HepG2 (cell line): ENCODE data around the gene PFKFB2. TPM values are rescaled to one million over a fixed set of nuclear protein-coding genes. Genes with fewer than 3 reads are reported as not detected.

Experiments used
- ATAC-seq: fragments of 200-7000 bp; cut with Tn5 transposase; 3 replicates; pipeline ENCODE4 v1.9.1; 2020; ENCODE audit warnings: mild to moderate bottlenecking, moderate library complexity
- BruUV-seq: library from RNA; stranded (reverse); fragments of 400-500 nt; replicated peaks from 2 replicates; lab custom pipeline; 2021; lab: Mats Ljungman, UMichigan
- CTCF ChIA-PET: fragments of 300-600 bp; formaldehyde crosslinking; extraction: SDS; loops from one replicate; lab custom pipeline; 2021; ENCODE audit warnings: low total read pairs, inconsistent platforms, low intra/inter-chr PET ratio; lab: Yijun Ruan, JAX
- POLR2A ChIA-PET: fragments of 350-600 bp; sonication (Branson Sonifier 250); formaldehyde crosslinking; loops from one replicate; lab custom pipeline; 2020; ENCODE audit warnings: antibody characterized with exemption, inconsistent platforms; lab: Yijun Ruan, JAX
- DNase-seq: peaks from one replicate; pipeline ENCODE4 v3.0.0-alpha.2; 2015; ENCODE audit warnings: low spot score
- FAIRE-seq: peaks from 3 replicates; lab custom pipeline; 2011; peaks lifted over from hg19 to GRCh38; lab: Jason Lieb, UNC
- H2AFZ ChIP-seq: one replicate; pipeline ENCODE4 v1.6.1; 2011; ENCODE audit warnings: low read length, inconsistent platforms
- H3K27ac ChIP-seq: fragments of 300-600 bp; 3 replicates; pipeline ENCODE4 v1.8.0; 2011; ENCODE audit warnings: mixed run types, mild to moderate bottlenecking, mixed read lengths, low read length, inconsistent platforms; ENCODE audit not compliant: insufficient read depth; ENCODE audit errors: extremely low read length
- H3K27me3 ChIP-seq, 2 experiments: fragments of 200-600 bp in 1 of 2; 2 replicates in 1 of 2; 3 replicates in 1 of 2; pipeline versions ENCODE4 v1.6.0 to v1.8.0; 2011; ENCODE audit warnings: low read length in 2 of 2, mild to moderate bottlenecking in 2 of 2, moderate library complexity in 2 of 2, inconsistent platforms in 1 of 2; ENCODE audit not compliant: insufficient read depth in 2 of 2, control insufficient read depth in 1 of 2
- H3K36me3 ChIP-seq, 2 experiments: fragments of 200-600 bp in 1 of 2; replicated peaks in 1 of 2; 2 replicates in 1 of 2; 3 replicates in 1 of 2; pipeline versions ENCODE4 v1.5.1 to v1.8.0; 2011; ENCODE audit warnings: low read length in 2 of 2, inconsistent platforms in 1 of 2; ENCODE audit not compliant: insufficient read depth in 2 of 2, control insufficient read depth in 1 of 2
- H3K4me1 ChIP-seq: 2 replicates; pipeline ENCODE4 v1.5.1; 2012; ENCODE audit warnings: low read length, inconsistent platforms; ENCODE audit not compliant: insufficient read depth
- H3K4me2 ChIP-seq: 2 replicates; pipeline ENCODE4 v1.6.0; 2011; ENCODE audit warnings: low read depth, low read length, inconsistent platforms
- H3K4me3 ChIP-seq, 3 experiments: fragments of 200-600 bp in 1 of 3; sonication (generic), shearing (Covaris generic) in 1 of 3; replicated peaks in 1 of 3; 2 replicates each; pipeline ENCODE4 v1.5.1; 2011 to 2016; ENCODE audit warnings: low read length in 3 of 3, inconsistent platforms in 2 of 3, low read depth in 2 of 3, mild to moderate bottlenecking in 2 of 3, control low read depth in 1 of 3, mixed read lengths in 1 of 3; ENCODE audit not compliant: insufficient read depth in 1 of 3
- H3K79me2 ChIP-seq: one replicate; pipeline ENCODE4 v1.6.1; 2011; ENCODE audit warnings: low read length, inconsistent platforms; ENCODE audit not compliant: insufficient read depth
- H3K9ac ChIP-seq: 2 replicates; pipeline ENCODE4 v1.6.0; 2011; ENCODE audit warnings: mild to moderate bottlenecking, low read depth, low read length, inconsistent platforms; ENCODE audit not compliant: insufficient read depth
- H3K9me3 ChIP-seq: 2 replicates; pipeline ENCODE4 v1.5.1; 2012; ENCODE audit warnings: mild to moderate bottlenecking, low read length
- H4K20me1 ChIP-seq: 2 replicates; pipeline ENCODE4 v1.6.0; 2011; ENCODE audit warnings: inconsistent platforms, mild to moderate bottlenecking, low read length, moderate library complexity; ENCODE audit not compliant: insufficient read depth
- ARID5B ChIP-seq: IDR thresholded peaks from 2 replicates; pipeline ENCODE4 v1.4.0; 2020; ENCODE audit warnings: mild to moderate bottlenecking, missing genetic modification reagents
- CEBPG ChIP-seq: IDR thresholded peaks from 2 replicates; pipeline ENCODE4 v1.6.1; 2016
- ESRRA ChIP-seq: sonication (generic); formaldehyde crosslinking; IDR thresholded peaks from 2 replicates; pipeline ENCODE4 v1.5.1; 2020; ENCODE audit warnings: mild to moderate bottlenecking, low read depth, missing genetic modification reagents
- FOXJ3 ChIP-seq: sonication (generic); formaldehyde crosslinking; IDR thresholded peaks from 2 replicates; pipeline ENCODE4 v1.4.0; 2020; ENCODE audit warnings: missing genetic modification reagents, mild to moderate bottlenecking, borderline replicate concordance
- NCOA2 ChIP-seq: sonication (generic); formaldehyde crosslinking; IDR thresholded peaks from 2 replicates; pipeline ENCODE4 v1.8.0; 2022; ENCODE audit warnings: inconsistent platforms
- PHF21A ChIP-seq: sonication (generic); formaldehyde crosslinking; IDR thresholded peaks from 2 replicates; pipeline ENCODE4 v1.5.0; 2020; ENCODE audit warnings: mild to moderate bottlenecking, missing genetic modification reagents
- RARA ChIP-seq: IDR thresholded peaks from 2 replicates; pipeline ENCODE4 v1.6.1; 2016; ENCODE audit warnings: missing genetic modification reagents, missing compliant biosample characterization
- RBFOX2 ChIP-seq: fragments of 200-400 bp; formaldehyde crosslinking; IDR thresholded peaks from 2 replicates; pipeline ENCODE4 v1.6.1; 2017; ENCODE audit warnings: low read depth, mild to moderate bottlenecking, low read length
- RXRB ChIP-seq: IDR thresholded peaks from 2 replicates; pipeline ENCODE4 v1.6.1; 2016; ENCODE audit warnings: borderline replicate concordance, missing genetic modification reagents, missing compliant biosample characterization
- SETDB1 ChIP-seq: sonication (generic); formaldehyde crosslinking; IDR thresholded peaks from 2 replicates; pipeline ENCODE4 v1.5.1; 2020; ENCODE audit warnings: missing genetic modification reagents, mild to moderate bottlenecking, borderline replicate concordance
- SOX13 ChIP-seq, 3 experiments: fragments of 450-650 bp in 1 of 3; sonication (generic) in 1 of 3; formaldehyde crosslinking in 1 of 3; IDR thresholded peaks in 2 of 3; conservative IDR thresholded peaks in 1 of 3; 2 replicates each; pipeline versions ENCODE4 v1.5.0 to v1.6.1; 2016 to 2020; ENCODE audit warnings: antibody characterized with exemption in 1 of 3, mild to moderate bottlenecking in 1 of 3, missing compliant biosample characterization in 1 of 3, missing genetic modification reagents in 1 of 3, moderate library complexity in 1 of 3
- SP2 ChIP-seq: sonication (generic); formaldehyde crosslinking; IDR thresholded peaks from 2 replicates; pipeline ENCODE4 v1.5.1; 2020; ENCODE audit warnings: mild to moderate bottlenecking, missing genetic modification reagents
- ZEB1 ChIP-seq: IDR thresholded peaks from 2 replicates; pipeline ENCODE4 v1.6.1; 2012; ENCODE audit warnings: mild to moderate bottlenecking, low read depth, inconsistent platforms; ENCODE audit not compliant: insufficient replicate concordance
- ZMYM4 ChIP-seq: sonication (generic); formaldehyde crosslinking; IDR thresholded peaks from 2 replicates; pipeline ENCODE4 v1.8.1; 2023; ENCODE audit warnings: mild to moderate bottlenecking, missing genetic modification reagents
- ZNF382 ChIP-seq: sonication (generic); formaldehyde crosslinking; IDR thresholded peaks from 2 replicates; pipeline ENCODE4 v1.5.0; 2020; ENCODE audit warnings: missing genetic modification reagents, mild to moderate bottlenecking, borderline replicate concordance
- ZNF546 ChIP-seq: sonication (generic); formaldehyde crosslinking; conservative IDR thresholded peaks from 2 replicates; pipeline ENCODE4 v1.8.1; 2023; ENCODE audit warnings: mild to moderate bottlenecking, missing genetic modification reagents
- ZNF644 ChIP-seq: IDR thresholded peaks from 2 replicates; pipeline ENCODE4 v1.6.1; 2016; ENCODE audit warnings: low read depth
- ZNF652 ChIP-seq: IDR thresholded peaks from 2 replicates; pipeline ENCODE4 v1.6.1; 2016; ENCODE audit warnings: low read depth, borderline replicate concordance
- ZSCAN22 ChIP-seq: sonication (generic); formaldehyde crosslinking; IDR thresholded peaks from 2 replicates; pipeline ENCODE4 v1.4.0; 2020; ENCODE audit warnings: mild to moderate bottlenecking, missing genetic modification reagents
- ZSCAN5A ChIP-seq: sonication (generic); formaldehyde crosslinking; IDR thresholded peaks from 2 replicates; pipeline ENCODE4 v1.8.0; 2022; ENCODE audit warnings: mild to moderate bottlenecking, missing genetic modification reagents, borderline replicate concordance
- WGBS: methylation state at CpG from one replicate; pipeline ENCODE4 v1.1.6; 2017; ENCODE audit warnings: low lambda C conversion rate; 5-methylcytosine and 5-hydroxymethylcytosine counted together
- in situ Hi-C: cut with HindIII; loops from 2 replicates; pipeline ENCODE4 v1.10.0; 2017; ENCODE audit warnings: low pct_unique_long_range_greater_than_20kb; ENCODE audit not compliant: extremely low pct_ligation_motif_present
- intact Hi-C: fragments of 100-400 bp; cut with micrococcal nuclease; formaldehyde crosslinking; loops from one replicate; pipeline ENCODE4 v1.10.0; 2022; ENCODE audit not compliant: unreplicated experiment
- polyA plus RNA-seq, 8 experiments: library from polyadenylated mRNA; depleted of rRNA in 3 of 8; stranded (reverse) in 7 of 8; unstranded in 1 of 8; fragments of >200 nt; fragmentation: Illumina TruSeq in 4 of 8; extraction: Trizol in 4 of 8; gene quantifications; 2 replicates each; pipeline versions ENCODE4 v1.2.1 to v1.2.3, GENCODE V29; 2011 to 2016; ENCODE audit warnings: low read depth in 4 of 8, missing spikeins in 1 of 8, mixed read lengths in 1 of 8; ENCODE audit not compliant: insufficient read depth in 1 of 8
- total RNA-seq, 5 experiments: library from RNA; depleted of rRNA; stranded (reverse); fragments of >200 nt; fragmentation: Illumina TruSeq; extraction: Trizol; gene quantifications; 2 replicates each; pipeline ENCODE4 v1.2.3, GENCODE V29; 2016; ENCODE audit warnings: low read depth in 1 of 5

PFKFB2 gene
- total and polyA plus RNA-seq, 2 of the 13 experiments (the other 11 are each of a cell fraction or from before 2014, with no cell fraction given): 4.6 to 10.6 TPM

GRCh38 chr1:207030522-207031009 is 22.5 kb upstream of the PFKFB2 start:
- no peaks in the 10 kb centered on the region for H4K20me1 ChIP-seq
- H2AFZ ChIP-seq: no peak overlapping the region
- ATAC-seq (peak; percentile 31), FAIRE-seq (peak; percentile 71), DNase-seq (no peak)
- peak overlapping the region in 2 of 3 experiments; percentile 29 to 54; a peak in 3 of 6 replicates for H3K4me3 ChIP-seq
- in situ Hi-C loops (no loop called here), intact Hi-C loops (no loop called here)
- peak overlapping the region; percentile 85 for H3K4me2 ChIP-seq
- H3K79me2 ChIP-seq: no peaks in the 10 kb centered on the region
- 1% methylated on average over 5 of the region's 5 CpGs for WGBS
- ChIA-PET CTCF (no interaction called here), POLR2A (interaction anchor here (0.7 to 3.1 kb wide), 3 partner anchors 9 to 59 kb away, joined by 3 to 25 read pairs (median 22); partner anchors contain the start of gene PFKFB2)
- BruUV-seq: no TSS peak
- no peaks in the 10 kb centered on the region for H3K27me3 ChIP-seq
- H3K4me1 ChIP-seq: peaks cover 88% of the 10 kb centered on the region
- H3K9me3 ChIP-seq: no peaks in the 10 kb centered on the region
- no peaks in the 10 kb centered on the region for H3K36me3 ChIP-seq
- no peak overlapping the region for H3K27ac ChIP-seq
- no peak overlapping the region for H3K9ac ChIP-seq
- TF ChIP-seq ZSCAN5A (CRISPR knock-in tag) (0 out of 2 replicates have a peak, but pooled peaks have one; percentile 14), NCOA2 (CRISPR knock-in tag) (peak; percentile 66; the same call in 1 of the 2 replicates), ZMYM4 (CRISPR knock-in tag) (peak; percentile 14; the same call in 1 of the 2 replicates), FOXJ3 (CRISPR knock-in tag) (peak; percentile 22; the same call in 1 of the 2 replicates), CEBPG (0 out of 2 replicates have a peak, but pooled peaks have one; percentile 9), ZNF652 (CRISPR knock-in tag) (peak; percentile 81), ZNF644 (no peak), RBFOX2 (0 out of 2 replicates have a peak, but pooled peaks have one; percentile 7), SOX13 (IDR thresholded peaks at IDR 0.05) (no peak), SOX13 (CRISPR knock-in tag; conservative IDR thresholded peaks at IDR 0.05 in 1 of 2, IDR thresholded peaks at IDR 0.05 in 1 of 2) (peak in 1 of 2 experiments; percentile 42; a peak in 2 of 4 replicates), ARID5B (CRISPR knock-in tag) (peak; percentile 12; the same call in 1 of the 2 replicates), SP2 (no peak), RARA (0 out of 2 replicates have a peak, but pooled peaks have one; percentile 15), ESRRA (CRISPR knock-in tag) (peak; percentile 29; the same call in 1 of the 2 replicates), ZEB1 (peak; percentile 16), PHF21A (no peak), ZNF546 (no peak), ZNF382 (CRISPR knock-in tag) (no peak), SETDB1 (CRISPR knock-in tag) (no peak), ZSCAN22 (CRISPR knock-in tag) (no peak), RXRB (0 out of 2 replicates have a peak, but pooled peaks have one; percentile 30)
